ENCODE results near the gene MRTFB. TPM values are rescaled to one million over a fixed set of nuclear protein-coding genes. Genes with fewer than 3 reads are reported as not detected.

The MRTFB gene
- total RNA-seq, 1 experiment from 2014 or later: 7.2 TPM

DNA sequence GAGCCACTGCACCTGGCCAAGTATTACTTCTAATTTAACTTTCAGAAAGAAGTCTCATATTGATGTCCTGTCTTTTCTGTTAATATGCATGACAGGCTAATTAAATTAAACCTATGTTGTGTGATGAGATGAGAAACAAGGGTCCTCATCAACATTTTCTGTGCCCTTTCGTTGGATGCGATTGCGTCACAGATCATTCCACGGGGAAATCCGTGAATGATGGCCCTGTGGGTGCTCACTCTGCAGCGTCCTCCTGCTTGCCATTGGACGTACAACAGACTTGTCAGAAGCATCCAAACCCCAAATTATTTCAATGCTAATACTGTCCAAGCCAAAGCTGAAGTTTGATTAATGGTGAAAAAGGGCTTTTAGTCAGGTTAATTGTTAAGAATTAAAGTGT, 197.0 kb downstream of the MRTFB start:
- DNase-seq (ENCODE audit: extremely low read depth, low read depth): no peak

GRCh38 chr16:14275934-14276333, 204.8 kb downstream of the MRTFB start:
- no peak for DNase-seq (ENCODE audit: extremely low read depth, low read depth)

DNA sequence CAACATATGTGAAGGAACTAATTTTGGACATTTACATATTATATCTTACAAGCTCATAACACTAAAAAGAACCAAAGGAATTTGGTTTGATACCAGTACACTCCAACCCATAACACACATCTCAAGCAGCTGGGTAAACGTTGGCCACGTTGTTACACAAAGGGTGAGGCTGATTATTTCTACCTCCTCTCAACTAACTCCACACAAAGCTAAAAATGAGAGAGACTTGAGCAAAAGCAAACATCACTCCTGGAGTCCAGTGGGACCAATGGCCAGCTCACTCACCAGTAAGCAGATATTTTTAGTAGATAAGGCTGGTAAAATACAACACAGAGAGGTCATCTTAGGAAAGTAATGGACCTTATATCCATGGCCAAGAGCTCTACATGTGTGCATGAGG, 207.6 kb downstream of the MRTFB start:
- DNase-seq (ENCODE audit: extremely low read depth, low read depth): no peak

DNA sequence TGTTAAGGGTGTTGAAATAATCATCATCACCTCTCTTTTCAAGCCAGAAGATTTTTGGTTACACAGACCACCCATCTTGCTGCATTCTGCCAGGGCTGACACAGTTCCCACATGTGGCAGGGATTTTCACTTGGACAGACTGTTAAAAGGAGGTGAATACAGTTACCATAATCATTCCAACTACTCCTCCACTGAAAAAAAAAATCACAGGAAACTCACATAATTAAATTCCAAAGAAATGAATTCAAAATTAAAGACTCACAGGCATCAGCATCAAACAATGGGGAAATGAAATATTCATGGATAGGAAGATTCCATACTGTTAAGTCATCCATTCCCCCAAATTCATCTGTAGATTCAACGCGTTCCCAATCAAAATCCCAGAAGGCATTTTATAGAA, 209.4 kb downstream of the MRTFB start:
- DNase-seq (ENCODE audit: extremely low read depth, low read depth): no peak

GRCh38 chr16:14283786-14284185, 212.7 kb downstream of the MRTFB start:
- DNase-seq (ENCODE audit: extremely low read depth, low read depth): no peak

GRCh38 chr16:14284371-14284770, 213.3 kb downstream of the MRTFB start:
- DNase-seq (ENCODE audit: extremely low read depth, low read depth): no peak

GRCh38 chr16:14284930-14285512, 213.9 kb downstream of the MRTFB start:
- DNase-seq (ENCODE audit: extremely low read depth, low read depth): no peak

DNA sequence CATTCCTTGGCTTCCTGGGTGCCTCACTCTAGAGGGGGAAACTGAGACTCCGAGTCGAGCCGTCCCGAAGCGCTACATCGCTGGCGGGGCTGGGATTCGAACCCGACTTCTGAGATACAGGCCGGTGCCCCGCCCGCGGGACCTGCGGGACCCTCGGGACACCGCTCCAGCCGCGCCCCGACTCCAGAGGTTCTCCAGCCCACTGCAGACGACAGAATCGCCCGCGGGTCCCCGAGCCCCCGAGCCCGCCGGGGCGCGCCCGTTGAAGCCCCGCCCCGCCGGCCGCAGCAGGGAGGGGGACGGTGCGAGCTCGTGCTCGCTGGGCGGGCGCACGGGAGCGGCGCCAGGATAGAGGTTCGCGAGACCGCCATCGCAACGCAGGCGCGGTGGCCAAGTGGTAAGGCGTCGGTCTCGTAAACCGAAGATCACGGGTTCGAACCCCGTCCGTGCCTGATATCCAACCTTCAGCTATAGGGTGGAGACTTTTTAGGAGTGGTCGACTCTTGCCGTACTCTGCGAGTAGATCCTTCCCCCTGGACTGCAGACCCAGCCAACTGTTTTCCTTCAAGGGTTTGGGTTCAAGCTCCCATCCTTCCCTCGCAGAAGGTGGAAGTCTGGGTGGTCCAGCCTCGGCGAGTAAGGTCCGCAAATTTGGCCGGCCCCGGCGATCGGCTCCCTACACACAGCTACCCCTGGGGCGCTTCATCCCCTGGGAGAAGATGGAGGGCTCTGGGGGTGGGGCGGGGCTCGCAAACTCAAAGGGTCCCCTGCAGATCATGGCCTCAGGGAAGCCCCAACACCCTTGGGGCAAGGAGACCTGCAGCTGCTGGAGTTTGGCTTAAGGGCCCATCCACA, 214.6 kb downstream of the MRTFB start:
- peak; percentile 92 for DNase-seq (ENCODE audit: extremely low read depth, low read depth)

DNA sequence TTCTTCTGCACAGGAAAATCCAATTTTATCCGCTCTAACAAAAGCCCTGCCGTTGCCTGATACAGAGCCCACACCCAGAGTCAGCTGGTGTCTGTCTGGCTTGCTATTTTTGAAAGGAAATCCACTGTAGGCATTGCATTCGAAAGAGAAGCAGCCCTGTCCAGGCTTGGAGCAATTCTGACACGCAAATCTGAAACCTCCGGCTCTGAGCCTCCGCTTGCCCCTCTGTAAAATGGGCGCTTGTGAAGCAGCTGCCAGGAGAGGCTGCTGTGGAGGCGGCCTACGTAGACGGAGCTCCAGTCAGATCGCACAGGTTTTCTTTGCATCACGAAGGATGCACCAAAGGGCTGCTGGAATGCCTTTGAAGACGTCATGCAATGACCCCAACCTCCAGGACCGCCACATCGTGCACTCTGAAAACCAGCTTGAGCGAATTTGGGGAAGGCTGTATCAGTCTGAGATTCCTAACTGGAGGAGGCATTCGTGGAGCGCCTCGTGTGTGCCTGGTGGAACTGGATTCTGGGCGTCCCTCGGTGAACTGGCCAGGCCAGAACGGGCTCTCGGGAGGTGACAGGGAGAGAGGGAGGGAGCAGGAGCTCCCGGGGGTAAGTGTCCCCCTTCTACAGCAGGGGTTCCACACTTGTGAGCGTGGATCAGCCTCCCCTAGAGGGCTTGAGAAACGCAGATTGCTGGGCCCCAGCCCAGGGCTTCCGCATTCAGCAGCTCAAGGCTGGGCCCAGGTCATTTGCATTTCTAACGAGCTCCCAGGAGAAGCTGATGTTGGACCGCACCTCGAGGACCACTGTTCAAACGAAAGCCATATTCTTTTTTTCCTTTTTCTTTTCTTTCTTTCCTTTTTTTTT, 215.5 kb downstream of the MRTFB start:
- no peak for DNase-seq (ENCODE audit: extremely low read depth, low read depth)

- no peak for DNase-seq (ENCODE audit: extremely low read depth, low read depth)
Observed at GRCh38 chr16:14289692-14290340, 218.7 kb downstream of the MRTFB start.

DNA sequence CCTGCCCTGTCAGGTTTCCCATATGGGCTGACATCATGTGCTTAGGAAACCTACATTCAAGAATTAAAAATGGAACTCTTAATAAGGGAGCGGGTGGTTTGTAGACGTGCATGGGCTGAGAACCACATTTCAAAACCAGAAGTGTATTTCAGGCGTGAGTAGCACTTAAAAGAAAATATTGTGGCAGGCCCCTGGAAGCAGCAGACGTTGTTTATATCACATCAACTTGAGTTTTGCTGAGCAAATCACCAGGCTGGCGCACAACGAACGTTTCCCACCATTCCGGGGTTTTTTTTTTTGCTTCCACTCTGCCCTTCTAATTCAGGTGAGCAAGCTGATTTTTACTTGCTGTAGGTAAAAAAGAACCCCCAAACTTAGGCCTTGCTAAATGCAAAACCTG, 220.2 kb downstream of the MRTFB start:
- DNase-seq (ENCODE audit: extremely low read depth, low read depth): no peak

DNA sequence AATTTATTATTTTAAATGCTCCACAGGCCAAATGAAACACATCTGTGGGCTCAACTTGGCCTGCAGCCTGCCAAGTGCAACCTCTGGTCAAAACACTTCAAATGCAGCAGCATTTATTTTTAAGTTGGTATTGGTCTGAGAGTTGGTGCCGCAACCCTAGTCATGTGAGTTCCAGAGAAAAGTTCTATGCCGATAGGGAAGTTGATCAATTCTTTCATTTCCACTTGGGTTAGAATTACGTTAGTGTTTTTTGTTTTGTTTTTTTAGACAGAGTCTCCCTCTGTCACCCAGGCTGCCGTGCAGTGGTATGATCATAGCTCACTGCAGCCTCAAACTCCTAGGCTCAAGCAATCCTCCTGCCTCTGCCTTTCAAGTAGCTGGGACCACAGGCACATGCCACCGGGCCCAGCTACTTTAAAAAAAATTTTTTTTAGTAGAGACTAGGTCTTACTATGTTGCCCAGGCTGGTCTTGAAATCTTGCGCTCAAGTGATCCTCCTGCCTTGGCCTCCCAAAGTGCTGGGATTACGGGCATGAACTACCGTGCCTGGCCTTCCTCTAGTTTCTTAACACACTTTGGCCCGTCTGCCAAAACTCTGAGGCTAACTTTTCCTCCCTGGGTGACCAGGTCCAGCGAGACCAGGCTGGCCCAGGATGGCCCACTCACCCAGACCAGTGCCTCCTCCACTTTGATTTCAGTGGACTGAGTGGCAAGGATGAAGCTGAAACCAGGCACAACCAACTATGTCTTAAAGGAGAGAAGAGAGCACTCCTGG, 221.1 kb downstream of the MRTFB start:
- no peak for DNase-seq (ENCODE audit: extremely low read depth, low read depth)

- no peak for DNase-seq (ENCODE audit: extremely low read depth, low read depth)
Observed at GRCh38 chr16:14296663-14297062, 225.5 kb downstream of the MRTFB start.

DNA sequence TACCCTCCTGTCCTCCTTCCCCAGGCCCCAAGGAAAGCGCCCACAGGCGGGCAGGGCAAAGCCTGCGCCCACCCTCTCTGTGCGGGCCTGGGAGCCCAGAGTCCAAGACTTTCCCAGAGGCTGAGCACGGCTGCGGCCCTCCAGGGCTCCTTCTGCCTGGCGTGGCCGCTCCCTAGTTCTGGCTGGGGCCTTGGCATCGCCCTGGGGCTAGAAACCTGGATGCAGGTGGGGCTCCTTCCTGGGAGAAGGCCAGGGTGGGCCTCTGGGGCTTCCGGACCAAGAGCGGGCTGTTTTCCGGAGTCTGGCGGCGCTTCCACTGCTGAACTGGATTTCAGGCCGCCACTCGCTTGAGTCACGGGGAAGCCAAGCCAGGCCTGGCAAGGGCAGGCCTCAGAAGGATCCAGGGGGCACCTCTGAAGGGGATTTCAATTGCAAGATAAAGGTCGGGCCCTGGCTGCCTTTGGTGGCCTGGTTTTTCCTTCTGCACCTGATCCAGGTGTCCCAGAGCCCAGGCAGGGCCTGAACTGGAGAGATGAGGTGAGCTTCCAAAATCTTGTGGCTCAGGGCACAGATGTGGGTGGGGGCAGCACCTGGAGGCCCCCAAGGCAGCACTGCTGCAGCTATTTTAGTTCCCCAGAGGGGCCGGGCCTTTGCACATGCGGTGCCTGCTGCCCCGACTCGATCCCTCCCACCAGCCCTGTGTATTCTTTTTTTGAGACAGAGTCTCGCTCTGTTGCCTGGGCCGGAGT, 227.4 kb downstream of the MRTFB start:
- no peak for DNase-seq (ENCODE audit: extremely low read depth, low read depth)

- peak; percentile 85 for DNase-seq (ENCODE audit: extremely low read depth, low read depth)
Observed at GRCh38 chr16:14300705-14301168, 229.6 kb downstream of the MRTFB start.

DNA sequence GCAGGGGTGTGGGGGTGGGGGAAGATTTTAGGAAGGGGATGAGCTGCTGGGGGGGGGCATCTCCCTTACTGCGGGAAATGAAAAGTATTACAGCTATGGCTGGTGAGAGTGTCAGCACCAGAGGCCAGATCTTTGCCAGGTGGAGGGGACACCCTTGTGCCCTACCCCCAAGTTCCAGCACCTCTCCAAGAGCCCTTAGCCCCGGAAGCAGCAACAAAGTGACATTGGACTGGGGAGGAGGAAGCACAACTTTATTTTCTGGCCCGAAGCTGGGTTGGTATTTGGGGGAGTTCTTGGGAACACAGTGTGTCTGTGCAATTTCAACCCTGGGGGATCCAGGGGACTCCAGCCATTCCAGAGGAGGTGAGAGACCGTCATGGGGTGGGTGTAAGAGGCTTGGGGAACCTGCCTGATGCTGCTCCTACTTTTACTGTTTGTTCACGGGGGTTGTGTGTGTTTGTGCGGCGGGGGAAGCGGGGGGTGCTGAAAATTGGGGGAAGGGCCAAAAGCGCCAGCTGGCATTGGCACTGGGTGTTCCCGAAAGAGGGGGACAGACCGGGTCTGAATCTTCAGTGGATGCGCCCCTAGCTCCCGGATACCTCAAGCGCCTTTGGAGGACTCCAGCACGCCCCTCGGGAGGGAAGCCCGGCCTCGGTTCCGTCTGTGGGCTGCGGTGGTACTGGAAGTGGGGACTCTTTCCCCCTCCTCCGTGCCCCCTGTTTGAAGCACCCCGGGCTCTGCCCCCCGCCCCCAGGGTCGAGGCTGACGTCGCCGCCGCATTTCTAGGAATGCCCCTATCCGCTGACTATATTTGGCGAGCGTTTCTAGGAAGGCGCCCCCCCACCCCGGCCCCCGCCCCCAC, 230.3 kb downstream of the MRTFB start:
- no peak for DNase-seq (ENCODE audit: extremely low read depth, low read depth)

DNA sequence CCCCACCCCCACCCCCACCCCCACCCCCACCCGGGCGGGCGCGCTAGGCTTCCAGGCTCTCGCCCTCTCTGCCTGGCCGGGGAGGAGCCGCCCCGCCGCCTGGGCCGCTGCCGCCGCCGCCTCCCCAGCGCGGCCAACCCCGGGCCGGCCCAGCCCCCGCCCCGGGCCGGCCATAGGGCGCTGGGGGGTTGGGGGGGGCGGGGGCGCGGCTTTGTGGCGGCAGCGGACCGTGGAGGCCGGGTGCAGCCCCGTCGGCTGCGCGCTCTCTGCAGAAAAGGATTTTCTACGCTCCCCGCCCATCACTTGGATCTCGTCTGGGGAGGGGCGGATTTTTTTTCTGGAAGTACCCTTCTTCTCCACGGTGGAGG, 230.9 kb downstream of the MRTFB start:
- DNase-seq (ENCODE audit: extremely low read depth, low read depth): peak; percentile 65

- no peak for DNase-seq (ENCODE audit: extremely low read depth, low read depth)
Observed at GRCh38 chr16:14302399-14303181, 231.5 kb downstream of the MRTFB start.
